Osteoblast (primary cell): Measurements from ENCODE around the gene CPB1. TPM values are rescaled to one million over a fixed set of nuclear protein-coding genes. Genes with fewer than 3 reads are reported as not detected.

Source experiments
- DNase-seq: peaks from one replicate; pipeline ENCODE4 v3.0.0; 2011; ENCODE audit warnings: low spot score, mixed read lengths; ENCODE audit not compliant: insufficient read length; ENCODE audit errors: missing footprints
- H2AFZ ChIP-seq: 2 replicates; pipeline ENCODE4 v1.6.0; 2011; ENCODE audit warnings: mild to moderate bottlenecking, low read length
- H3K27ac ChIP-seq: 2 replicates; pipeline ENCODE4 v1.5.1; 2011; ENCODE audit warnings: mild to moderate bottlenecking, low read depth, low read length, moderate library complexity
- H3K27me3 ChIP-seq: 2 replicates; pipeline ENCODE4 v1.6.0; 2012; ENCODE audit warnings: mild to moderate bottlenecking, control low read depth, inconsistent platforms, low read length, moderate library complexity; ENCODE audit not compliant: insufficient read depth
- H3K36me3 ChIP-seq: 2 replicates; pipeline ENCODE4 v1.5.1; 2011; ENCODE audit warnings: mild to moderate bottlenecking, low read length, control low read depth, moderate library complexity; ENCODE audit not compliant: insufficient read depth
- H3K4me1 ChIP-seq: 2 replicates; pipeline ENCODE4 v1.5.1; 2011; ENCODE audit warnings: mild to moderate bottlenecking, low read length, control low read depth, moderate library complexity; ENCODE audit not compliant: insufficient read depth
- H3K4me2 ChIP-seq: 2 replicates; pipeline ENCODE4 v1.6.0; 2011; ENCODE audit warnings: mild to moderate bottlenecking, low read length; ENCODE audit not compliant: insufficient read depth
- H3K4me3 ChIP-seq: fragments of 200-600 bp; sonication (generic); 3 replicates; pipeline ENCODE4 v1.5.1; 2012; ENCODE audit warnings: mild to moderate bottlenecking, low read length, inconsistent platforms; ENCODE audit not compliant: insufficient read depth
- H3K79me2 ChIP-seq: 2 replicates; pipeline ENCODE4 v1.6.0; 2012; ENCODE audit warnings: mild to moderate bottlenecking, low read length, control low read depth, inconsistent platforms; ENCODE audit not compliant: insufficient read depth
- H3K9me3 ChIP-seq: 2 replicates; pipeline ENCODE4 v1.5.1; 2011; ENCODE audit warnings: low read depth, low read length, control low read depth
- H4K20me1 ChIP-seq: 2 replicates; pipeline ENCODE4 v1.6.0; 2012; ENCODE audit warnings: mild to moderate bottlenecking, low read length, control low read depth; ENCODE audit not compliant: insufficient read depth
- CTCF ChIP-seq: IDR thresholded peaks from 2 replicates; pipeline ENCODE4 v1.5.1; 2011; ENCODE audit warnings: mild to moderate bottlenecking, low read depth, low read length, moderate library complexity; ENCODE audit errors: extremely low read depth
- total RNA-seq: library from RNA; depleted of rRNA; stranded (reverse); fragments of >200 nt; gene quantifications from 2 replicates; pipeline ENCODE4 v1.2.3, GENCODE V29; 2012

CPB1 gene
- total RNA-seq, 1 donor, result 1.1 TPM

- Histone ChIP-seq H3K36me3 (no peaks in the 10 kb centered on the region), H2AFZ (no peak overlapping the region), H3K27ac (no peak overlapping the region), H3K79me2 (no peaks in the 10 kb centered on the region), H3K4me1 (peaks cover 2% of the 10 kb centered on the region), H3K4me2 (no peak overlapping the region), H4K20me1 (no peaks in the 10 kb centered on the region), H3K4me3 (no peak overlapping the region), H3K27me3 (no peaks in the 10 kb centered on the region), H3K9me3 (no peaks in the 10 kb centered on the region)
- peak; percentile 62 for TF ChIP-seq CTCF
- no peak for DNase-seq
Observed at GRCh38 chr3:148861277-148861869, 33.8 kb downstream of the CPB1 start.

GRCh38 chr3:148863297-148863696, 35.7 kb downstream of the CPB1 start:
- Histone ChIP-seq H2AFZ (peak overlapping the region; percentile 15), H3K79me2 (no peaks in the 10 kb centered on the region), H3K36me3 (no peaks in the 10 kb centered on the region), H3K4me2 (no peak overlapping the region), H3K27me3 (no peaks in the 10 kb centered on the region), H3K27ac (no peak overlapping the region), H3K9me3 (no peaks in the 10 kb centered on the region), H3K4me3 (no peak overlapping the region), H4K20me1 (no peaks in the 10 kb centered on the region), H3K4me1 (peaks cover 5% of the 10 kb centered on the region)
- DNase-seq, result no peak
- TF ChIP-seq CTCF, result no peak

- no peaks in the 10 kb centered on the region for H4K20me1 ChIP-seq
- no peaks in the 10 kb centered on the region for H3K9me3 ChIP-seq
- H3K4me1 ChIP-seq, result peaks cover 5% of the 10 kb centered on the region
- H3K4me2 ChIP-seq, result no peak overlapping the region
- H3K79me2 ChIP-seq, result no peaks in the 10 kb centered on the region
- TF ChIP-seq CTCF, result no peak
- H3K27me3 ChIP-seq, result no peaks in the 10 kb centered on the region
- no peak overlapping the region for H3K4me3 ChIP-seq
- no peak overlapping the region for H3K27ac ChIP-seq
- H2AFZ ChIP-seq, result no peak overlapping the region
- DNase-seq, result no peak
- no peaks in the 10 kb centered on the region for H3K36me3 ChIP-seq
Observed at GRCh38 chr3:148863814-148864213, 36.2 kb downstream of the CPB1 start.

GRCh38 chr3:148865049-148865448, 37.4 kb downstream of the CPB1 start, which contains the start of gene CPA3:
TSS of gene CPA3 (plus strand) at chr3:148865296. CDS start at chr3:148865308, 12 bp downstream.
- TF ChIP-seq CTCF, result no peak
- H3K79me2 ChIP-seq, result no peaks in the 10 kb centered on the region
- H3K4me3 ChIP-seq, result no peak within 1 kb of the TSS
- H3K4me1 ChIP-seq, result peaks cover 5% of the 10 kb centered on the region
- H4K20me1 ChIP-seq, result no peaks in the 10 kb centered on the region
- no peaks in the 10 kb centered on the region for H3K9me3 ChIP-seq
- no peak for DNase-seq
- no peaks in the 10 kb centered on the region for H3K27me3 ChIP-seq
- no peak within 1 kb of the TSS for H3K27ac ChIP-seq
- H3K4me2 ChIP-seq, result no peak within 1 kb of the TSS
- H2AFZ ChIP-seq, result no peak within 1 kb of the TSS
- H3K36me3 ChIP-seq, result no peaks in the 10 kb centered on the region
